Measurements from ENCODE around the gene STXBP4. TPM values are rescaled to one million over a fixed set of nuclear protein-coding genes. Genes with fewer than 3 reads are reported as not detected.

Gene STXBP4
- total RNA-seq, 1 experiment from 2014 or later, result 16.5 TPM

GRCh38 chr17:55201308-55201932 lies 232.9 kb downstream of the STXBP4 start:
- Mint-ChIP-seq H3K36me3 (ENCODE audit: insufficient read depth in 1 of 3, low read depth in 3 of 3) (peaks cover 2 to 16% (median 7%) of the 10 kb centered on the region in 3 experiments; a peak in 4 of 7 replicates), H3K4me1 (peaks cover 0 to 7% of the 10 kb centered on the region in 2 experiments; a peak in 3 of 4 replicates), H3K27ac (no peak overlapping the region), H3K4me3 (no peak overlapping the region), H3K9me3 (peaks cover 16 to 18% of the 10 kb centered on the region in 2 experiments), H3K27me3 (ENCODE audit: low read depth) (no peaks in the 10 kb centered on the region)
- no peak overlapping the region for H2BK20ac ChIP-seq (ENCODE audit: low read depth, low read length, poor library complexity, severe bottlenecking)
- no peaks in the 10 kb centered on the region for H3K9me3 ChIP-seq (ENCODE audit: control insufficient read depth, low read depth, low read length)
- H3K23ac ChIP-seq (ENCODE audit: insufficient read length, low read depth, low read length), result no peak overlapping the region
- H2BK12ac ChIP-seq (ENCODE audit: insufficient read length, low read depth, low read length), result no peak overlapping the region
- no peak overlapping the region for H4K91ac ChIP-seq (ENCODE audit: insufficient read length, low read depth, low read length)
- TF ChIP-seq CTCF (conservative IDR thresholded peaks at IDR 0.05), result no peak
- no peak overlapping the region for H3T11ph ChIP-seq (ENCODE audit: low read length)
- no peaks in the 10 kb centered on the region for H4K20me1 ChIP-seq (ENCODE audit: control insufficient read depth, insufficient read depth, insufficient read length)
- no peak overlapping the region for H3K14ac ChIP-seq (ENCODE audit: insufficient read depth, low read length)
- no peaks in the 10 kb centered on the region for H3K23me2 ChIP-seq (ENCODE audit: insufficient read length, low read depth, low read length, poor library complexity, severe bottlenecking)
- H4K8ac ChIP-seq (replicated peaks; ENCODE audit: insufficient read length, low read depth, low read length), result no peak overlapping the region
- no peak for DNase-seq
- H3K18ac ChIP-seq (ENCODE audit: insufficient read length, low read depth, low read length), result no peak overlapping the region
- no peak overlapping the region for H3K4ac ChIP-seq (ENCODE audit: low read depth, low read length)
- no peaks in the 10 kb centered on the region for H3K79me2 ChIP-seq (ENCODE audit: insufficient read depth, low read length)
- H2BK5ac ChIP-seq (ENCODE audit: insufficient read length, low read length), result no peak overlapping the region
- H2BK120ac ChIP-seq (ENCODE audit: low read depth, low read length, poor library complexity, severe bottlenecking), result no peak overlapping the region
- no peak overlapping the region for H3K56ac ChIP-seq (ENCODE audit: insufficient read length, low read depth, low read length)
- no peak overlapping the region for H3K4me2 ChIP-seq (ENCODE audit: insufficient read depth, insufficient read length, low read length)
- H3K79me1 ChIP-seq (ENCODE audit: insufficient read depth, low read depth, low read length, poor library complexity, severe bottlenecking), result no peaks in the 10 kb centered on the region
- no peak overlapping the region for H3K9ac ChIP-seq (ENCODE audit: extremely low read depth, insufficient read length, low read length)
- no peak overlapping the region for H3K27ac ChIP-seq (ENCODE audit: insufficient read length, low read depth, low read length)
- H2BK15ac ChIP-seq (ENCODE audit: low read depth, low read length), result no peak overlapping the region
- H4K5ac ChIP-seq (ENCODE audit: insufficient read length, low read depth, low read length), result no peak overlapping the region
- no CpG with 5 or more reads among the region's 5 CpGs for WGBS (ENCODE audit: extremely low coverage, insufficient read length, low lambda C conversion rate)
- H3K4me1 ChIP-seq (ENCODE audit: insufficient read depth, low read length), result no peaks in the 10 kb centered on the region
- H2AK5ac ChIP-seq (ENCODE audit: insufficient read length, low read length), result no peak overlapping the region
- no peaks in the 10 kb centered on the region for H3K27me3 ChIP-seq (ENCODE audit: insufficient read depth, low read length)
- no peak overlapping the region for H2AFZ ChIP-seq (ENCODE audit: low read length)

Measured in H9 (cell line).